ENCODE data around the gene BRD4.
A peak's percentile ranks its signal among the peaks of the same experiment; 100 is the strongest.

DNA sequence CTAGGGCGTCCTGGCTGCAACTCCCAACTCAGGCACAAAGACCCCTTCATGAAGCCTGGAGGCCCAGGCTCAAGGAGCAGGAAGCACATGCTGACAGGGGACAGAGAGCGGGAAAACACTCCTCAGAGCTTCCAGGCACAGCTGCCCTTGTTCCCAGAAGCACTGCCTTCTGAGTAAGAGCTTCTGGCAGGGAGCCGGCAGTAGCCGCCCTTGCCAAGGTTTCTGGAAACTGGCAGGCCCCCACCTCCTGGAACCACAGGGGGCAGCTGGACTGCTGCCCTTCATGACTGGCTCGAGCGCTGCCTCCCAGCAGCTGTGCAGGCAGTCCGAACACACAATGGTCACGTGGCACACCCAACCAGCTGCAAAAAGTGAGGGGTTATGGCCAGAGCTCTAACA, 66.5 kb downstream of the BRD4 start:
- TF ChIP-seq, protein P1, sequence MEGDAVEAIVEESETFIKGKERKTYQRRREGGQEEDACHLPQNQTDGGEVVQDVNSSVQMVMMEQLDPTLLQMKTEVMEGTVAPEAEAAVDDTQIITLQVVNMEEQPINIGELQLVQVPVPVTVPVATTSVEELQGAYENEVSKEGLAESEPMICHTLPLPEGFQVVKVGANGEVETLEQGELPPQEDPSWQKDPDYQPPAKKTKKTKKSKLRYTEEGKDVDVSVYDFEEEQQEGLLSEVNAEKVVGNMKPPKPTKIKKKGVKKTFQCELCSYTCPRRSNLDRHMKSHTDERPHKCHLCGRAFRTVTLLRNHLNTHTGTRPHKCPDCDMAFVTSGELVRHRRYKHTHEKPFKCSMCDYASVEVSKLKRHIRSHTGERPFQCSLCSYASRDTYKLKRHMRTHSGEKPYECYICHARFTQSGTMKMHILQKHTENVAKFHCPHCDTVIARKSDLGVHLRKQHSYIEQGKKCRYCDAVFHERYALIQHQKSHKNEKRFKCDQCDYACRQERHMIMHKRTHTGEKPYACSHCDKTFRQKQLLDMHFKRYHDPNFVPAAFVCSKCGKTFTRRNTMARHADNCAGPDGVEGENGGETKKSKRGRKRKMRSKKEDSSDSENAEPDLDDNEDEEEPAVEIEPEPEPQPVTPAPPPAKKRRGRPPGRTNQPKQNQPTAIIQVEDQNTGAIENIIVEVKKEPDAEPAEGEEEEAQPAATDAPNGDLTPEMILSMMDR (IDR thresholded peaks at IDR 0.05), result no peak
- TF ChIP-seq EP300 (IDR thresholded peaks at IDR 0.05), result peak; percentile 66

Data from suprapubic skin (tissue), 3 donors.